Measurements from ENCODE around the gene SLC37A4.

DNA sequence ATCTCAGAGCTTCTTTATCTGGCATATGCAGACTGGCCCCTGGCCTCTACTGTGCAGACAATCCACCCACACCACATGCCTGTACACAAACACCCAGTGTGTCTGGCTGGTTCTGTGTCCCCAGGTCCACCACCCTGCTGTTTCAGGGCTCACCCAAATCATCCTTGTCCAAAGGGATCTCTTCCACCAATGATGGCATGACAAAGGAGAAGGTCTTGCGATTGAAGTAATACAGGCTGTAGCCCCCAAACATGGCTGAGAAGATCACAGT, 1.7 kb downstream of the SLC37A4 start:
- TF ChIP-seq POLR2A (IDR thresholded peaks at IDR 0.05): no peak
- TF ChIP-seq, protein P1, sequence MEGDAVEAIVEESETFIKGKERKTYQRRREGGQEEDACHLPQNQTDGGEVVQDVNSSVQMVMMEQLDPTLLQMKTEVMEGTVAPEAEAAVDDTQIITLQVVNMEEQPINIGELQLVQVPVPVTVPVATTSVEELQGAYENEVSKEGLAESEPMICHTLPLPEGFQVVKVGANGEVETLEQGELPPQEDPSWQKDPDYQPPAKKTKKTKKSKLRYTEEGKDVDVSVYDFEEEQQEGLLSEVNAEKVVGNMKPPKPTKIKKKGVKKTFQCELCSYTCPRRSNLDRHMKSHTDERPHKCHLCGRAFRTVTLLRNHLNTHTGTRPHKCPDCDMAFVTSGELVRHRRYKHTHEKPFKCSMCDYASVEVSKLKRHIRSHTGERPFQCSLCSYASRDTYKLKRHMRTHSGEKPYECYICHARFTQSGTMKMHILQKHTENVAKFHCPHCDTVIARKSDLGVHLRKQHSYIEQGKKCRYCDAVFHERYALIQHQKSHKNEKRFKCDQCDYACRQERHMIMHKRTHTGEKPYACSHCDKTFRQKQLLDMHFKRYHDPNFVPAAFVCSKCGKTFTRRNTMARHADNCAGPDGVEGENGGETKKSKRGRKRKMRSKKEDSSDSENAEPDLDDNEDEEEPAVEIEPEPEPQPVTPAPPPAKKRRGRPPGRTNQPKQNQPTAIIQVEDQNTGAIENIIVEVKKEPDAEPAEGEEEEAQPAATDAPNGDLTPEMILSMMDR (IDR thresholded peaks at IDR 0.05): no peak

Measured in esophagus squamous epithelium (tissue), 4 donors.